GM21381 (cell line): ENCODE results near the gene TSNAX.

Source experiments
- ATAC-seq: cut with Tn5 transposase; IDR thresholded peaks from one replicate; pipeline ENCODE4 v1.9.1; 2021; ENCODE audit warnings: mild to moderate bottlenecking, moderate library complexity; ENCODE audit not compliant: unreplicated experiment

Gene TSNAX

GRCh38 chr1:231517076-231517475 is 11.4 kb upstream of the TSNAX start:
- no peak for ATAC-seq

- no peak for ATAC-seq
Measured at GRCh38 chr1:231518485-231519034, 9.9 kb upstream of the TSNAX start.

- no peak for ATAC-seq
Measured at GRCh38 chr1:231519166-231519565, 9.3 kb upstream of the TSNAX start.

- no peak for ATAC-seq
Measured at GRCh38 chr1:231522038-231522437, 6.4 kb upstream of the TSNAX start.

GRCh38 chr1:231522931-231523642 is 5.4 kb upstream of the TSNAX start:
- no peak for ATAC-seq

GRCh38 chr1:231523816-231524215 is 4.7 kb upstream of the TSNAX start:
- ATAC-seq = no peak

- ATAC-seq = no peak
Measured at GRCh38 chr1:231526536-231526935, 1.9 kb upstream of the TSNAX start.

DNA sequence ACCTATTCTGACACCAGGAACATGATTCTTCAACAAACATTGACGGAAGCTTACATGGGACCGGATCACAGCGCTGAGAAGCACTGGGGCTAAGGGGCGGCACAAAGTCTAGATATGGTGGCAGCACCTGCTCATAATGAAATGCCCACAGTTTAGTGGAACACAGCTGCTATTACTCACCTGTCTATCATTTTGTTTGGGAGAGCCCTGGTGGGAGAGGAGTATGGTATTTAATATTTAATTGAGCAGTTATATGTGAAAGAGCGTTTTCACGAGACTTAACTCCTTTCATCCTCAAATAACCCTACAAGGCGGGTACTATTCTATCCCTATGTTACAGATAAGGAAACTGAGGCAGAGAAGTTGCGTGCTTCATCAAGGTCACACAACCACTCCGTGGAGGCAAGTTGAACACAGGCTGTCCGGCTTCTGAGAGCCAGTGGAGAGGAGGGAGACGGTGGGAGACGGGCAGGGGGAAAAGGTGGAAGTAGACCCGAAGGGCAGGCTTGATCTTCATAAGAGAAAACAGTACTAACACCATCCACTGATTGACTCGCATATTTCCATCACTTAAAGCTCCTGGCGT is 790 bp upstream of the TSNAX start:
- peak; percentile 11 for ATAC-seq

GRCh38 chr1:231533240-231533639 is 4.8 kb downstream of the TSNAX start:
- no peak for ATAC-seq

GRCh38 chr1:231534703-231535159 is 6.3 kb downstream of the TSNAX start:
- ATAC-seq = no peak

GRCh38 chr1:231536099-231536498 is 7.6 kb downstream of the TSNAX start:
- no peak for ATAC-seq

DNA sequence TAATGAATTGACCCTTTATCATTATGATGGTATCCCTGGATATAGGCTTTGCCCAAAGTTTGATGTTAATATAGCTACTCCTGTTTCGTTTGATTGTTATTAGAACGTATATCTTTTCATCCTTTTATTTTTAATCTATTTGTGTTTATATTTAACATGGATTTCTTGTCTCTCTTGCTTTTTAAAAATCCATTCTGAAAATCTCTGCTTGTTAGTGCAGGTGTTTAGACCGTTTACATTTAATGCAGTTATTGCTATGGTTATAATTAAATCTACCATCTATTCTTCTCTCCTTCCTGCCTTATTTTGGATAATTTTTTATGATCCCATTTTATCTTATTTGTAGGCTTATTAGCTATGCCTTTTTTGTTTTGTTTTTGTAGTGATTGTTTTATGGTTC is 12.4 kb downstream of the TSNAX start:
- no peak for ATAC-seq

DNA sequence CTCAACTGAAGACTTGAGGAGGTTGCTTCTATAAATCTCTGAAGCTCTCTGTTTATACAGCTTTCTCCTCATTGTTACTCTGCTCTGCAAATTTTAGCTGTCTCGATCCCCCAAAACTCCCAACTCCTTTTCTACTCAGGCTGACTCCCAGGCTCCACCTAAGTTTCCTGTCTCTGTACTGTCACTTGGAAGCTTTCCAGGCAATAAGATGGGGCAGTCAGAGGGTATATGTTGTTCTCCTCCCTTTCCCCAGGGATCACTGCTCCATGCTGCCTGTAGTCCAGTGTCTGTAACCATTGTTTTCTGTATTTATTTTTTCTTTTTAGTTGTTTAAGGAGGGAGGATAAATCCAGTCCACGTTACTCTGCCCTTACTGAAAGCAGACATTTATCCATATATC is 13.4 kb downstream of the TSNAX start:
- ATAC-seq = no peak

GRCh38 chr1:231544943-231545592 is 16.6 kb downstream of the TSNAX start:
- no peak for ATAC-seq

DNA sequence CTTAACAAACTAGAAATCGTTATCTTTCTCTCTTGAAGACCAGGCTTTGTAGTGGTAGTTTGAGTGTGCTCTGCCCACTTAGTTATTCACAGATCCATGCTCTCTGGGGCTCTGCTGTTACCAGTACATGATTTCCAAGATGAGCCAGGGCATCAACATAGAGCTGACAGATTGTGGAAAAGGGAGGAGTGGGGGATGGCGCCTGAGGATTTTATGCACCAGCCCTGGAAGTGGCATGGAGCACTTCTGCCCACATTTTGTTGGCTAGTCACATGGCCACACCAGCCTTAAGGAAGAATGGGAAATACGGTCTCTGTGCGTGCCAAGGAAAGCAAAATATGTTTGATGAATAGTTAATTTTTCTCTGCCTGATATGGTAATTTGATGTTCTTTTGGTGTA is 18.2 kb downstream of the TSNAX start:
- ATAC-seq = no peak

DNA sequence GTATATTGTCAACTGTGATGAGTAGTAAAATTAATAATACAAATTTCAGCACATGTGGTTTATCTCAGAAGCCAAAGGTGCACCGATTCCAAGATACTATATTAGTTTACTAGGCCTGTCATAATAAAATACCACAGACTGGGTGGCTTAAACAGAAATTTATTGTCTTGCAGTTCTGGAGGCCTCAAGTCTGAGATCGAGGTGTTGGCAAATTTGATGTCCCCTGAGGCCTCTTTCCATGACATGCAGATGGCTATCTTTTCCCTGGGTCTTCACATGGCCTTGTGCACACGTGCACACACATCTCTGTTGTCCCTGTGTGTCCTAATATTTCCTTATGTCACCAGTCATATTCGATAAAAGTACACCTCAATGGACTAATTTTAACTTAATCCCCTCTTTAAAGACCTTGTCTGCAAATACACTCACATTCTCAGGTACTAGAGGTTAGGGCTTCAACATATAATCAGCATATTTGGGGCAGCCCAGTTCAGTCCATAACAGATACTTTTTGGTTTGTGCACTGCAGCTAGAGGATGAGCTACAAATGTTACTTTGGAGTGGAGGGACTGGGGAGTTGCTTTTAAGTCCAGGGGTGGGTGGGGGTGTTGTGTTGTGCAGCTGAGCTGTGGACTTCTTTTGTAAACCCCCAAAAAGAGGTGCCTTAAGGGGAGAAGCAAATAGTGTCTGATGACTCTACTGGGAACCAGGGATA is 21.4 kb downstream of the TSNAX start:
- no peak for ATAC-seq

DNA sequence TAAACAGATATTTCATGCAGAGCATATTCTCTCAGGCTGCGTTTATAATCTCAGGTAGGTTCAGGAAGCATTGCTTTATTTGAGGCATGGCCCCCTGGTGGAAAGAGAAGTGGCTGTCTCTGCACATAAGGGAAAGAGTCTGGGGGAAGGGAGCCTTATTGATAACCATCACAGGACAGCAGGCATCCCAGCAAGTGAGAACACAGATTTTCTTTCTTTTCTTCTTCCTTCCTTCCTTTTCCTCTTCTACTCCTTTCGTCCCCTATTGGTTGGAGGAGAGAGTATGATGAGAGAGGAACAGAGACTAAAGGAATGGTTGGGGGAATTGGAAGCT is 21.9 kb downstream of the TSNAX start:
- ATAC-seq = no peak

GRCh38 chr1:231553320-231553719 is 24.9 kb downstream of the TSNAX start:
- no peak for ATAC-seq

GRCh38 chr1:231554969-231555368 is 26.5 kb downstream of the TSNAX start:
- no peak for ATAC-seq

- ATAC-seq = no peak
Measured at GRCh38 chr1:231557411-231557810, 28.9 kb downstream of the TSNAX start.

GRCh38 chr1:231557898-231558707 is 29.6 kb downstream of the TSNAX start:
- no peak for ATAC-seq
